ENCODE data around the gene KIFBP. TPM values are rescaled to one million over a fixed set of nuclear protein-coding genes. Genes with fewer than 3 reads are reported as not detected.

KIFBP gene
- total RNA-seq, 2 donors from 2014 or later = 4.6 to 5.5 TPM

DNA sequence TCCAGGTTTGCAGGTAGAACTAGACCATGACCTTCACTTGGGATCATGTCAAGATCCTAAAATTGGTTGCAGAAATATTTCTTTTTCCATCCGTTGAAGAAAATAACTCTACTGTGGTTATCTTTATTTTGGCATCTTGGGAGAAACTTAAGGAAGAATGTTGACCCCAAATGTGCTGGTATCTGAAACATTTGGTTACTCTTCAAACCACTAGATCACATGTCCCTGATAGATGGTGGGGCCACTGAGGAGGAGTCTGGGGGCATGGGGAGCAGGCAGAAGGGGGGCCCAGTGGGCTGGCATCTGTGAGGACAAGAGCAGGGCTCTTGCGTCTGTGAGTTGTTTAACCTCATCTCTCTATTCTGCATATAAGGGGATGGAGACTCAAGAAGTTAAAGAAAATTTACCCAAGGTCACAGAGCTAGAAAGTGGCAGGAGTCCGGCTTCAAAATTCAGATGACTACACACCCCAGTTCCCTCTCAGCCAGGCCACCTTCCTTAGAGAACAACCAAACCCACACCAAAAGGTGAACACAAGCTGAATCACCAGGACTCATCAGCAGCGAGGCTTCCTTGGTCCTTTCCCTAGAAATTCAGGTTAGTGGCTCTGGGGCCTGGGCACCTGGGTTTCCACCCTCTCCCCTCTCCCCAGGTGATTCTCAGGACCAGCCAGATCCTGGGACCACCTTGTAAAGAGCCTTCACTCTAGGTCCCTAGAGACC lies 58.7 kb downstream of the KIFBP start:
- DNase-seq (no peak), ATAC-seq (no peak)
- Mint-ChIP-seq H3K4me1 (peaks cover 27% of the 10 kb centered on the region), H3K36me3 (ENCODE audit: low read depth) (no peaks in the 10 kb centered on the region), H3K27ac (peak overlapping the region; percentile 97), H3K27me3 (no peaks in the 10 kb centered on the region), H3K4me3 (no peak overlapping the region)
- H3K9me3 ChIP-seq (ENCODE audit: control insufficient read depth, low read length, poor library complexity, severe bottlenecking) = no peaks in the 10 kb centered on the region

DNA sequence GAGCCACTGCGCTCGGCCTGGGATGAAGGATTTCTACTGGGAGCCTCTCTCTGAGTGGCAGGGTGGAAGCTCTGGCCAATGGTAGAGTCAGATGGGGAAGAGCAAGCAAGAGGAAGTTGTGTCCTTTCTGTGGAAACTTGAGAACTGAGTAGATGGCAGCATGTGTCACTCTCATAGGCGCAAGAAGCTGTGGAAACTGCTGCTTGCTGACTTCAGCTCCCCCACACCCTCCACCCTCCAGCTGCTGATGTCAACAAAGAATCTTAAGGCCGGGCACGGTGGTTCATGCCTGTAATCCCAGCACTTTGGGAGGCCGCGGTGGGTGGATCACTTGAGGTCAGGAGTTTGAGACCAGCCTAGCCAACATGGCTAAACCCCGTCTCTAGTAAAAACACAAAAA lies 59.5 kb downstream of the KIFBP start:
- ATAC-seq = no peak
- H3K9me3 ChIP-seq (ENCODE audit: control insufficient read depth, low read length, poor library complexity, severe bottlenecking) = no peaks in the 10 kb centered on the region
- Mint-ChIP-seq H3K4me1 (peaks cover 27% of the 10 kb centered on the region), H3K36me3 (ENCODE audit: low read depth) (no peaks in the 10 kb centered on the region), H3K27me3 (no peaks in the 10 kb centered on the region), H3K4me3 (no peak overlapping the region), H3K27ac (no peak overlapping the region)
- no peak for DNase-seq

DNA sequence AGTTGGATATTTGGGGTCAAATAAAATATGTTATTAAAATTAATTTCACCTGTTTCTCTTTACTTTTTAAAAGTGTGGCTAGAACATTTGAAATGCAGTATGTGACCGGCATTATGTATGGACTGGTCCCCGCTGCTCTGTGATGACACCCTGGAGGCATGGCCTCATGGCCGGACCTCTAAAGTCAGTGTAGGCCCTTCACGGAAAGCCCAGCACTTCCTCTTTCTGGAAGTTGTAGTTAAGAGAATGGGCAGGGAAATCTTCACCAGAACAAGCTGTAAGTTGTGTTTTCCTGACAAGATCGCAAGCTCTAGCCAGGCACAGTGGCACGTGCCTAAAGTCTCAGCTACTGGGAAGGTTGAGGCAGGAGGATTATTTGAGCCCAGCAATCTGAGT lies 61.0 kb downstream of the KIFBP start:
- H3K4me1 Mint-ChIP-seq = peaks cover 18% of the 10 kb centered on the region
- no peak overlapping the region for H3K4me3 Mint-ChIP-seq
- no peaks in the 10 kb centered on the region for H3K9me3 ChIP-seq (ENCODE audit: control insufficient read depth, low read length, poor library complexity, severe bottlenecking)
- ATAC-seq (no peak), DNase-seq (no peak)
- no peaks in the 10 kb centered on the region for H3K36me3 Mint-ChIP-seq (ENCODE audit: low read depth)
- no peaks in the 10 kb centered on the region for H3K27me3 Mint-ChIP-seq
- peak overlapping the region; percentile 61 for H3K27ac Mint-ChIP-seq

DNA sequence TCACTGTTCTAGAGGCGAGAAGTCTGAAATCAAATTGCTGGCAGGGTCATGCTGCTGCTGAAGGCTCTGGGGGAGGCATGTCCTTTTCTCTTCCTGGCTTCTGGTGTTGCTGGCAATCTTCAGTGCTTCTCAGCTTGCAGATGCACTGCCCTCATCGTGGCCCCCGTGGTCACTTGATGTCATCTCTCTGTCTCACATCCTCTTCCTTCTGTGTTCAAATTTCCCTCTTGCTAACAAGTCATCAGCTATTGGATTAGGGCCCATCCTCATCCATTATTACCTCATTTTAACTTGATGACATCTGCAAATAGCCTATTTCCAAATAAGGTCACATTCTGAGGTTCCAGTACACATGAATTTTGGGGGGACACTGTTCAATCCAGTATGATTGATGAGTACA lies 62.7 kb downstream of the KIFBP start:
- Mint-ChIP-seq H3K27me3 (no peaks in the 10 kb centered on the region), H3K27ac (peak overlapping the region; percentile 56), H3K4me3 (peak overlapping the region; percentile 53), H3K36me3 (ENCODE audit: low read depth) (no peaks in the 10 kb centered on the region), H3K4me1 (peaks cover 10% of the 10 kb centered on the region)
- no peaks in the 10 kb centered on the region for H3K9me3 ChIP-seq (ENCODE audit: control insufficient read depth, low read length, poor library complexity, severe bottlenecking)
- DNase-seq (no peak), ATAC-seq (peak; percentile 59)

DNA sequence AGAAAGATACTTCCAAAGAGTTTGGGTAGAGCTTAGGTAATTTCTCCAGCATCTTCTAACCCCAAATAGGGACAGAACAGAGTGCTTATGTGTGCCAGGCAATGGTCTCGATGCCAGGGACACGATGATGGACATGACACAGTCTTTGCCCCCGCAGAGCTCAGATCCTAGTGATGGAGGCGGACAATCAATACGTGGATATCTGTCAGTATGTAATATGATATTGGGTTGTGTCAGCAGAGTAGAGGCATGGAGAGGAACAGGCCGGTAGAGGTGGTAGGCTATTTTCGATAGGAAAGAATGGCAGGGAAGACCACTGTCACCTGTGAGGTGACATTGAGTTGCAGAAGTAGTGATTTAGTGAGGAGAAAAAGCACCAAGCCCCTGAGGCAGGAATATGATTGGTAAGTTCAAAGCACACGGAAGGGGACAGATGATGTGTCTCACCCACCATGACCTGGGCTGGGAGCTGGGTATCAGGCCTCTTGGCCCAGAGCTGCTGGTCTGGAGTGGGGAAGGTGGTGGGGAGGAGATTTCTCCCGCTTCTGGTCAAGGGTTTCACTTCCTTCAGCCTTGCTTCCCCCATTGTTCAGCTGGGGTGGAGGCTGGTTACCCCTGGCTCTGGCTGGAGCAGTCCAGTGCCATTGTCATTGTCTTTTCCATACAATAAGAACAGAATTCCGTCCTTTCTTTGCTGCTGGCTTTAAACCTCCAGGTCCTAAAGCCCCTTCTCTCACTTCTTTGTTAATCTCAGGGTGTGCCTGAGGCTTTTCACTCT lies 63.3 kb downstream of the KIFBP start:
- Mint-ChIP-seq H3K36me3 (ENCODE audit: low read depth) (no peaks in the 10 kb centered on the region), H3K4me1 (peaks cover 13% of the 10 kb centered on the region)

DNA sequence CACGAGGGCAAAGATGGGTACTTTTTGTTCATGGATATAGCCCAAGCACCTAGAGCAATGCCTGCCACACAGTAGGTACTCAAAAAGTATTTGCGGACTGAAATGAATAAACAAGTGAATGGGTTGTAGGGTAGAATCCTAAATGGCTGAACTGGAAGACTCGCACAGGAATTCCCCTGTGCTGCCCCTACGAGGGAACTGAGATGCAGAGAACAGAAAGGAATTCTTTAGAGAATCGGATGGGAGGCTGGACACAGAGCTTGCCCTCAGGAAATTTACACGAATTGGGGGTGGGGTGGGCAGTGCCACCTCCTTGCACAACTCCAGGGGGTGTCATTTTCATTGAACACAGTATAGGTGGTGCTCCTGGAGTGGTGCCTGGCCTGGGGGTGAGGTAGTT lies 64.1 kb downstream of the KIFBP start:
- H3K9me3 ChIP-seq (ENCODE audit: control insufficient read depth, low read length, poor library complexity, severe bottlenecking) = no peaks in the 10 kb centered on the region
- DNase-seq = no peak
- ATAC-seq = no peak
- Mint-ChIP-seq H3K27ac (no peak overlapping the region), H3K4me1 (peaks cover 19% of the 10 kb centered on the region), H3K4me3 (no peak overlapping the region), H3K27me3 (no peaks in the 10 kb centered on the region), H3K36me3 (ENCODE audit: low read depth) (no peaks in the 10 kb centered on the region)

More for the DNA sequence above, 63.3 kb downstream of the KIFBP start:
- Mint-ChIP-seq H3K27me3 (no peaks in the 10 kb centered on the region), H3K4me3 (no peak overlapping the region), H3K27ac (peak overlapping the region; percentile 56)
- no peaks in the 10 kb centered on the region for H3K9me3 ChIP-seq (ENCODE audit: control insufficient read depth, low read length, poor library complexity, severe bottlenecking)
- no peak for DNase-seq
- no peak for ATAC-seq

DNA sequence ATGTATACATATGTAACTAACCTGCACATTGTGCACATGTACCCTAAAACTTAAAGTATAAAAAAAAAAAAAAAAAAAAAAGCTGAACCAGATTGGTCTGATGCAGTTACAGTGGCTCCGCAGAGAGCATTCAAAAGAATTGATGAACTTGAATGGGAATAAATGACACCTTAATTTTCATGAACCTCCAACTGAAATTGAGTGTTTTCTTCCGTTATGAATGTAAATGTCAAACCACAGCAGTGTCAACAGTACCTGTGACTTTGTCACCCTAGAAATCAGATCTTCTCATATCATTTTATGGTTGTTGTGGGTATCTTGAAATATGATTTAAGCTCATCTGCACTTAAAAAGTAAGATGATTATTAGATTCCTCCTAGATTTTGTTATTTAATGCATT lies 66.6 kb downstream of the KIFBP start:
- Mint-ChIP-seq H3K4me1 (peaks cover 20% of the 10 kb centered on the region), H3K27ac (no peak overlapping the region), H3K27me3 (no peaks in the 10 kb centered on the region), H3K36me3 (ENCODE audit: low read depth) (no peaks in the 10 kb centered on the region), H3K4me3 (no peak overlapping the region)
- ATAC-seq (no peak), DNase-seq (no peak)
- H3K9me3 ChIP-seq (ENCODE audit: control insufficient read depth, low read length, poor library complexity, severe bottlenecking) = no peaks in the 10 kb centered on the region

DNA sequence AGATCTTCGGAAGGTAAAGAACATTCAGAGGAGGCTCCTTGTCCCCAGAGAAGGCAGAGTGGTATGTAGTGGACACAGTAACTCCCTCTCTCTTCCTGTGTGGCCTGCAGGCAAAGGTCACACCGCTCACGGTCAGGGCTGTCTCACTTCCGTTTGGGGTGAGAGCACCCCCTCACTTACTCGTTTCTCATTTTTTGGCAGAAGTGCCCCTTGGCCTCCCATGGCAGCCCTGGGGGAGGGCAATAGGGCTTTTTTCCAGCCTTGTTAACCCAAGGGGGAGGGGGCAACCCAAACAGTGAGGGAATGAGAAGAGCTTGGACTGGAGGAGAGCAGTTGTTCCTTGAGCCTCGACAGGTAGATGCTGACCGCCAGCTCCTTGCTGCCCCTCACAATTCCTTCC lies 67.5 kb downstream of the KIFBP start:
- Mint-ChIP-seq H3K27ac (peak overlapping the region; percentile 63), H3K4me1 (peaks cover 21% of the 10 kb centered on the region), H3K36me3 (ENCODE audit: low read depth) (no peaks in the 10 kb centered on the region), H3K4me3 (no peak overlapping the region), H3K27me3 (no peaks in the 10 kb centered on the region)
- no peaks in the 10 kb centered on the region for H3K9me3 ChIP-seq (ENCODE audit: control insufficient read depth, low read length, poor library complexity, severe bottlenecking)
- DNase-seq (no peak), ATAC-seq (peak; percentile 46)

DNA sequence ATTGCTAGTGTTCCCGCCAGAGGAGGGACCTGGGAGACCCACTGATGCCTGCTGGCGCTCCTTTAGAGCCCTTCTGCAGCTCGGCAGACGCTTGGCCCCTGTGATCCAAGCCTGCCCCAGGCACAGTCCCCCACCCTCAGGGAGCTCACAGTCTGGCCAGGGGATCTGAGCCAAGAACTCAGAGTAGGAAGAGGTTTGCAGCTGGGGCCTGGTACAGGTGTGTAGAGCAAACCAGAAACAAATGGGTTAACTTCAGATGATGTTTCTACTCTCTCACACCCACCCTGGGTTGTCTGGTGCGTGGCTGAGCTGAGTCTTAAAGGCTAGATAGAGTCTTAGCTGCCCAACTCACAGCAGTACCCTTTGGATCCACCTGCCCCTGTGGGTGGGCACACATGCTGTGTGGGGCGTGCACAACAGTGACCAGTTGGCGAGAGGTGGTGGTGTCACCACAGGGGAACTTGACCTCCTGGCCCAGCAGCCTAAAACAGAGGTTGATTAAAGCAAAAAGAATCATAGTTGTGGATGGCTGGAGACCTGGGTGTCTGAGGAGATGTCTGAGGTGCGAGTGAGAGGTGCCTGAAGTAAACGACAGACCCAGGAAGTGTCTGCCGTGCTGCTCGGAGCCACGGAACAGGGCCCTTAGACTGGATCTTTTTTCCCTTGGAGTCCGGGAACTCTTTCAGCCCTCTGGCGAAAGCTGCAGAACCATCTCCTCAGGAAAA lies 68.1 kb downstream of the KIFBP start:
- peaks cover 24% of the 10 kb centered on the region for H3K4me1 Mint-ChIP-seq
- ATAC-seq (no peak), DNase-seq (no peak)
- H3K27me3 Mint-ChIP-seq = no peaks in the 10 kb centered on the region
- H3K27ac Mint-ChIP-seq = peak overlapping the region; percentile 87
- no peak overlapping the region for H3K4me3 Mint-ChIP-seq
- no peaks in the 10 kb centered on the region for H3K36me3 Mint-ChIP-seq (ENCODE audit: low read depth)
- no peaks in the 10 kb centered on the region for H3K9me3 ChIP-seq (ENCODE audit: control insufficient read depth, low read length, poor library complexity, severe bottlenecking)

DNA sequence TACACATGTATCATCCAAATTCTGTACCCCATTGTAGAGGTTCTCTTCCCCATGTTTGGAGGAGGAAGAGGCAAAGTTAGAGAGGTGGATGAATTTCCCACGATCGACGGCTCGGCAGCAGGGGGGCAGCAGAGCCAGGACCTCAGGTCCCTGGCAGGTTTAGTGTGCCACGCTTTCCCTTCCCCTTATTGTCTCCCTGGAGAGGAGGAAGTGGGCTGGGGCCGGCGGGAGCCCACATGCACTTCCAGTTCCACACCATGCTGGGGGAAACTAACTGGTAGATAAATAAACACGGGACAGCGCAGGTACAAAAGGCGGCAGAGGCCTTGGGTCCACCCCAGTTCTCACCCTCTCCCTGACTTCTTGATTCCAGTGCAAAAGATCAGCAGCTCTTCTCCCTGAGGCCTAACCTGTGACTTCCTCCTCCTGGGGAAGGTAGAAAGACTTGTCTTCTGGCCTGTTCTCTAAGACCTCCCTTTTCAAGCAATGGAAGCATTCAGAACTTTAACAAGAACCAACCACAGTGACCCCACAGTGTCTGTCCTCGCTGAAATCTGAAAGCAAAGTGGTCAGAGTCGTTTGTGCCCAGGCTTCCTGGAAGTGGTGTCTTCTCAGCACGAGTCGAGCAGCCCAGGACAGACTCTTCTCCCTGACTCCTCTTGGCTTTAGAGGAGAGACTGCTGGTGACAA lies 68.8 kb downstream of the KIFBP start:
- DNase-seq (no peak), ATAC-seq (no peak)
- H3K27me3 Mint-ChIP-seq = no peaks in the 10 kb centered on the region
- H3K4me1 Mint-ChIP-seq = peaks cover 24% of the 10 kb centered on the region
- H3K27ac Mint-ChIP-seq = peak overlapping the region; percentile 87
- no peaks in the 10 kb centered on the region for H3K36me3 Mint-ChIP-seq (ENCODE audit: low read depth)
- no peaks in the 10 kb centered on the region for H3K9me3 ChIP-seq (ENCODE audit: control insufficient read depth, low read length, poor library complexity, severe bottlenecking)
- peak overlapping the region; percentile 1 for H3K4me3 Mint-ChIP-seq

DNA sequence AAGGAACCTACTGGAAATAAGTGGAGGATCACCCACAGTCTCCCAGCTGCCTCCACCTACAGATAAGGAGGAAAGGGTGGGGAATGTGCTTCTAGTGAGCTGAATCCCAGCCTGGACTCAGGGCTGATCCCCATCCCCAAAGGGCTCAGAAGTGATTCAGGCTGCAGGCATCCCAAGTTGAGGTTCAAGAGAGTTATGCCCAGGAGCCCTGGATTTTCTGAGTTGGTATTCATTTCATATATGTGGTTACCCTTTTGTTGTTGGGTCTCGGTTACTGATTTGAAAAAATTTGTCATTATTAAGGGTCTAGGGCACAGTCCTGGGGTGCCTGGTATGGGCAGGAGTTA lies 69.3 kb downstream of the KIFBP start:
- Mint-ChIP-seq H3K4me1 (peaks cover 24% of the 10 kb centered on the region), H3K36me3 (ENCODE audit: low read depth) (no peaks in the 10 kb centered on the region), H3K4me3 (peak overlapping the region; percentile 1), H3K27ac (peak overlapping the region; percentile 87), H3K27me3 (no peaks in the 10 kb centered on the region)
- no peak for ATAC-seq
- no peaks in the 10 kb centered on the region for H3K9me3 ChIP-seq (ENCODE audit: control insufficient read depth, low read length, poor library complexity, severe bottlenecking)
- DNase-seq = no peak

DNA sequence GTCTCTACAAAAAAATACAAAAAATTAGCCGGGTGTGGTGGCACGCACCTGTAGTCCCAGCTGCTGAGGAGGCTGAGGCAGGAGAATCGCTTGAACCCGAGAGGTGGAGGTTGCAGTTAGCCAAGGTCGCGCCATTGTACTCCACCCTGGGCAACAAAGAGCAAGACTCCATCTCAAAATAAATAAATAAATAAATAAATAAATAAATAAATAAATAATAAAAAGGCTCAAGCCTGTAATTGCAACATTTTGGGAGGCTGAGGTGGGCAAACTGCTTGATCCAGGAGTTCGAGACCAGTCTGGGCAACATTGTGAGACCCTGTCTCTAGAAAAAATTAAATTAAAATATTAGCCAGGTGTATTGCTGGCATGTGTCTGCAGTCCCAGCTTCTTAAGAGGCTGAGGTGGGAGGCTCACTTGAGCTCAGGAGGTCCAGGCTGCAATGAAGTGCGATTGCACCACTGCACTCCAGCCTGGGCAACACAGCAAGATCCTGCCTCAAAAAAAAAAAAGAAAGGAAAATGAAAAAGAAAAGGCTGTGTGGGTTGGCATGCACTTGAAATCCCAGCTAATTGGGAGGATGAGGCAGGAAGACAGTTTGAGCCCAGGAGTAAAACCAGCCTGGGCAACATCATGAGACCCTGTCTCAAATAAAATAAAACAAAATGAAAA lies 71.7 kb downstream of the KIFBP start:
- Mint-ChIP-seq H3K27me3 (no peaks in the 10 kb centered on the region), H3K4me3 (peak overlapping the region; percentile 36), H3K27ac (no peak overlapping the region), H3K36me3 (ENCODE audit: low read depth) (no peaks in the 10 kb centered on the region), H3K4me1 (peaks cover 26% of the 10 kb centered on the region)
- no peak for DNase-seq
- ATAC-seq = no peak
- H3K9me3 ChIP-seq (ENCODE audit: control insufficient read depth, low read length, poor library complexity, severe bottlenecking) = no peaks in the 10 kb centered on the region
